NCI-H2196 (cell line): ENCODE measurements around the gene CDCA4.

Experiments used
- DNase-seq: peaks from one replicate; lab custom pipeline; 2025; ENCODE audit not compliant: unreplicated experiment; lab: John Stamatoyannopoulos, UW

Gene CDCA4

DNA sequence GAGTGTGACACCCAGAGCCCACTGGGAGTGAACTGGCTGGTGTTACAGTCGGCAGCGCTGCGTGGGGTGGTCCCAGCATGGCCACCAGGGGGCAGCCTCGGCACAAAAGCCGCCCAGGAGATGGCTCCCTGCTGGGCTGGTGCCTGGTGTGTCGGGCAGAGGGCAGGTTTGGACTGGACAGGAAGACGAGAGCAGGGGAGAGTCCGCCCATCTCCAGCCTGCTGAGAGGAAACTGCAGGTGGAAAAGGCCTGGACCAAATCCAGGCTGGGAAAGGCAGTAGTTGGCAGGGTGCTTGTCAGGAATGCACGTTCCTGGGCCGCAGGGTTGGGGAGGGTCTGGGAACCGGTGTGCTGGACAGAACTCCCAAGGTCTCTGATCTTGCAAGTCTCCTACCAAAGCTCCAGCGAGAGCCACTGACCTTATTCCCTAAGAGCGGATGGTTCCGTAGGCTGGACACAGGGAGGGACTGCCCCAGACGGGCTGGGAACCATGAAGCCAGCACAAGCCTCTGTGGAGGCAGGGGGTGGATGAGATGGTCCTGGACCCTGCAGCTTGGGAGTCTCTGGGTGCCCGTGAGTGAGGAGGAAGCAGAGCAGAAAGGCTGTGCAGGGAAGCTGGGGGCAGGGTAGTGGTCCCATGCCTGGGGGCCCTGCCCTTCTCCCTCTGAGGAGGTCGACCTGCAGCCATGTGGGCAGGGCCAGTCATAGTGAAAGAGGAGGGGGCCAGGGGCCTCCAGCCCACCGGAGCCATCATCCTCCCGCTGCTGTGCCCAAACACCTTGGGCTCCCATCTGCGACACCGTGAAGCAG, 44.5 kb downstream of the CDCA4 start:
- peak; percentile 77 for DNase-seq

GRCh38 chr14:104975481-104976197, 45.2 kb downstream of the CDCA4 start:
- no peak for DNase-seq

DNA sequence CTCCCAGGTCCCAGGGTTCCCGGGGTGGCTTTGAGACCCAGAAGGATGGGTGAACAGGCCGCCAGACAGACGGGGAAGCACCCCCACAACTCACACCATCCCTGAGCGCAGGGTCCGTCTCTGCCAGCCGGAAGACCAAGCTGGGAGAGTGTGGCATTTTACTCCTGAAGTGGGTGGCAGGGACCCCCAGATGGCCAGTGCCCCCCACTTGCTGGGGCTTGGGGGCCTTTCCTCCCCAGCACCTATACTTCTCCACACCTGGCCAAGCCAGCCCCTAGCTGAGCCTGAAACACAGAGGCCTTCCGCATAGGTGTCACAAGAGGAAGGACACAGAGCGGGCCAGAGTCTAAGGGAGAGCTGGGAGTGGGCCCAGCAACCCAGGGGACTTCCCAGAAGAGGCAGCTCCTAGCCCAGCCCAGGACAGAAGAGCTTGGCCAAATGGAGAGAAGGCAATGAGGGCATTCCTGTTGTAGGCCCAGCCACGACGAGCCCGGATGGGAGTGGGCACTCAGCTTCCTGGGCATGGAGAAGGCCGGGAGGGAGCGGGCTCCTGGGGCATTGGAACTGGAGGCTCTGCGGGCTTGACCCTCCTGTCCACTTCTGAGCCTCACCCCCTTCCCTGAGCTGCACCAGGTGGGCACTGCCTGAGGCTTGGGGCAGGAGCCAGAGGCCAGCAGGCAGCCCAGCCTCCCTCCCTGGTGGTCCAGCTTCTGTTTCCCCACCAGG, 46.1 kb downstream of the CDCA4 start:
- no peak for DNase-seq

DNA sequence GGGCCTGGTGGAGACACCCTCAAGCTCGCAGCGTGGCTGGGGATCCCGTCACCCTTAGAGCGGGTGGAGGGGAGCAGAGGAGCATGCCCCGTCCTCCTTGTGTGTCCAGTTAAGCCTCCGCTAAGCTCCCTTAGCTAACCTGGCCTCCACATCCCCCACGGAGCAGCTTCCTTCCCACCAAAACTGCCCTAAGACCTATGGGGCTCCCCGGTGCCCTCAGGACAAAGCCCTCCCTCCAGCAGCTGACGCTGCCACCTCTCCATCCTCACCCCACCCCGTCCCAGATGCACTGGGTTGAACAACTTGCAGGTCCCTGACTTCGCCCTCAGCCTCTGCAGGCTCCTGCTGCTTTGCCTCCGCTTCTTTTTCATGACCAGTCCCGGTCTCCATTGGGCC, 46.7 kb downstream of the CDCA4 start:
- no peak for DNase-seq

DNA sequence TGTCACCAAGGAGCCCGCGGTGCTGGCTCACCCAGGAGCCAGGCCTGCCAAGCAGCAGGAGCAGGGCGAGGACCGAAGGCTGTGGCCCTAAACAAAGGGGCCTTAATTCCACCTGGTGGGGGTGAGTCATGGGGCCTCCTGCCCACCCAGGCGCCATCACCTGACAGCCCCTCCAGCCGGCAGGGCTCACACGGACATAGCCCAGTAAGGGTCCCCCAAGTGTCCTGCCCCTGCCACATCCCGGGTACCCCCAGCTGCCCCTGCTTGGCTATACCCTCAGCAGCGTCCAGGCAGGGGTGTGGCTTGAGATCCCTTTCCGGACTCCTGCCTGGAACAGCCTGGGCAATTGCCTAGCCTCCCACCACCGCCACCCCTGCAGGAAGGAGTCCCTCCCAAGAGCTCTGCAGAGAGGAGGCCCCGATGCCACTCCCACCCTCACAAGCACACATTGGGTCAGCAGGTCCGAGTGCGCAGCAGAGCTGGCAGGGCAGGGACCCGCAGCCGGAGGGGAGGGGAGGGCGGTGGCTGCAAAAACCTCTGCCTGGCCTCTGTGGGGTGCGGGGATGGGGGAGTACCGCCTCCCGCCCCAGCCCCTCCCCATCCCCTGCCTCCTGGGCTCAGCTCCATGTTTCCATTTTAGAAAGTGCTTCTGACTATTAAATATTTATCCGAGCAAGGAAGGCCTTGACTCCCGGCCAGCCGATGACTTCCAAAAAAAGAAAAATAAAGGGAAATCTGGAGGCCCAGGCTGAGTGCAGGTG, 47.3 kb downstream of the CDCA4 start:
- no peak for DNase-seq

DNA sequence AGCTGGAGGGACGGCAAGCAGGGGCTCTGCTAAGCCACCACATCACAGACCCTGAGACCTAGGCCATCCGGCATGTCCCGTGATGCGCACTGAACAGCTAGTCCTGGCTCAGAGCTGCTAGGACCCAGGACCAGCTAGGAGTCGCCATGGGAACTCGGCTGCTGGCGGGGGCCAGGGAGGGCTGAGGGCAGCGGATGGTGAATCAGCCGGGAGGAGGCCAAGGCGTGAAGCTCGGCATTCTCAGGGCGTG, 47.8 kb downstream of the CDCA4 start:
- peak; percentile 26 for DNase-seq

DNA sequence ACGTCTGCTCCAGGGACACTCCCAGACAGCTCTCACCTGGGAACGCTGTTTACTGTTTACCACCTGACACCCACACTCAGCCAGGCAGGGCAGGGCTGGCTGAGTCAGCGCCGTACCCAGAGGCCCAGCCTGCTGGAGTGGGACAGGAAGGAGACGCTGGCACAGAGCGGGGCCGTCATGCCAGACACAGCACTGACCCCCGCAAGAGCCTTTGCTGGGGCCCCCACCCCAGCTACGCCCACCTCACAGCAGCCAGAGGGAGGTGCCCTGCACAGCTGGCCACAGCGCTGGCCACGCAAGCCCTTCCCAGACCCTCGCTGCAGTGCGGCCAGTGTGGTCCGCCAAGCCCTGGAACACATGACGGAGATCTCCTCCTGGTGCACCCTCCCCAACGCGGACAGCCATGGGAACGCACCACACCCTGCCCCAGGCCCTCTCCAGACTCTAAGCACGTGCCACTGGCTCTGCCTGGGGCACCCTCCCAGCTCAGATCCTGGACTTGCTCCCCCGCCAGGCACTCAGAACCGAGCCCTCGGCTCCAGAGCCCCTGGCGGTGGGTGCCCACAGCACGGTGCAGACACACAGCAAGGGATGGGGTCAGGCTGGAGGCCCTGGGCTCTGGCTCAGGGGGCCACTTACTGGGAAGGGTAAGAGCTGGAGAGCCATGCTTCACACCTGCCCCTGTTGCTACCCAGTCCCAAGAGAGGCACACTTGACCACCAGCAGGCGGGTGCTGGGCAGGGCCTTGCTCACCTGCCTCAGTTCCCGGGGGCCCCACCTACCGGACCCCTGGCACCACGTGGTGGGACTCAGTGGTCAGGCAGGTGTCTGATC, 48.4 kb downstream of the CDCA4 start:
- DNase-seq: peak; percentile 36

- no peak for DNase-seq
Measured at GRCh38 chr14:104971447-104972240, 49.2 kb downstream of the CDCA4 start.

- no peak for DNase-seq
Measured at GRCh38 chr14:104970231-104971068, 50.4 kb downstream of the CDCA4 start.

DNA sequence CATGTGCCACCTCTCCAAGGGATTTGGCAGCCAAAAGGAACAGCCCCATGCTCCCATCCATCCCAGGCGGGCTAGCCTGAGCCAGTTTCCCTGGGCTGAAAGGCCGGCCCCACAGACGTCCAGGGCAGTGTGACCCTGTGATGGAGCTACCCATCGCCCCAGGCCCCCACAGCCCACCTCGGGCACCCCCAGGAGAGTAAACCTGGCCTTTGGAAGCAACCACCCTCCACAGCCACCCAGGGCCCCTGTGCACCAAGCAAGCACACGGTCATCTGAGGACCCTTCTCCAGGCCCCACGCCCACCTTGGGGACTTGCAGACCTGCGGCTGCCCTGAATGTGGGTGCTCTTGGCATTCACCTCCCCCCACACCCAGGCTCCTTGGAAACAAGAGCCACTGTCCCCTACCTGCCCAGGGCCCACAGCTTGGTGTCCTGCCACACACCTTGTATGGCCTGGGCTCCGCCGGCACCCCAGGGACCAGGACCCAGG, 51.1 kb downstream of the CDCA4 start:
- DNase-seq: no peak

DNA sequence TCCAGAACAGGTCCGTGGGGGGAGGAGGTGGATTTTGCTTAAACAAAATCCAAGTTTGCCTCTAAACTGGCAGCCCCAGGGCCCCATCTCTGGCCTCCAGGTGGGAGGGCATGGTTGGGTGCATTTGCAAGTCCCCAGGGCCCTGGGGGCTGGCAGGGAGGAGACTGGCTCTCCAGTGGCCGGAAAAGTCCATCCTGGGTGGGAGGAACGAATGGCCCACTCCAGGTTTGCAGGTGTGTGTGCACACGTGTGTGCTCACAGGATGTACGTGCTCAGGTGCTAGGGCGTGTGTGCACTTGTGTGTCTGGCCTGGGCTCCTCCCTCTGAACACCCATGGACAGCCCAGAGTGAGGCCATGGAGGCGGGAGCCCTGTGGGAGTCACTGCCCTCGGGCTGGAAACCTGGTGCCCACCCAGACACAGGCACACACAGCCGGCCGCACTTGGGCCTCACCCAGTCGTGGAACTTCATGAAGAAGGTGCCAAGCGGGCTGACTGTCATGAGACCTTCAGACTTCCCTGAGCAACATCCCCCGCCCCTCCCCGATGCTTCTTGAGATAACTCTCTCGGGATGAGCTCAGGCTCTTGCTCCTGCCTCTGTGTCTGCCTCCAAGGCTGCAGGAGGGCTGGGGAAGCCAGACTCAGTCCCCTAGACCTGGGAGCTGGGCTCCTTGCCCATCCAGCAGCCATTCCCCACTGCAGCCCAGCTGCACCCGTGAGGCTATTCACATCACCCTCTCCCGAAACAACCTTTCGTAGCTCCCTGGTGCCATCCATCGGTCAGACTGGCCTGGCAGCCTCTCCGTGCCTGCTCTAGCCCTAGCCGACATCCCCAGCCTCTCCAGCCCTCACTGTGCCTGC, 52.1 kb downstream of the CDCA4 start:
- DNase-seq: no peak

DNA sequence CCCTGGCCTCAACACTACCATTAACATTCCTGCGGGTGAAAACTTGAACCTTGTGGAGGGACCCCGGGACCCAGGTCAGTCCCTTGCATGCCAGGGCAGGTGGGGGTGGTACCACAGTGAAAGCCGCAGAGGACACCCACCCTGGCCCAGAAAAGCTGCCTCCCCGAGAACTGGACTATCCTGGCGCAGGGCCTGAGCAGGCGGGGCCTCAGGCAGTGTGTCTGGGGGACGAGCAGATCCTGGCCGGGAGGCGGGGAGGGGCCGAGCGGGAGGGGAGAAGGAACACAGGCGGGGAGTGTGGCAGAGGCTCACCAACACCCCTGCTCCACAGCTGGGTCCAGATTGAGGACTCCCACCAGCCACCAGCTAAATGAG, 52.7 kb downstream of the CDCA4 start:
- DNase-seq: no peak

GRCh38 chr14:104967386-104968152, 53.3 kb downstream of the CDCA4 start:
- no peak for DNase-seq

GRCh38 chr14:104966981-104967385, 53.9 kb downstream of the CDCA4 start:
- DNase-seq: no peak

GRCh38 chr14:104966261-104966865, 54.5 kb downstream of the CDCA4 start:
- DNase-seq: no peak

DNA sequence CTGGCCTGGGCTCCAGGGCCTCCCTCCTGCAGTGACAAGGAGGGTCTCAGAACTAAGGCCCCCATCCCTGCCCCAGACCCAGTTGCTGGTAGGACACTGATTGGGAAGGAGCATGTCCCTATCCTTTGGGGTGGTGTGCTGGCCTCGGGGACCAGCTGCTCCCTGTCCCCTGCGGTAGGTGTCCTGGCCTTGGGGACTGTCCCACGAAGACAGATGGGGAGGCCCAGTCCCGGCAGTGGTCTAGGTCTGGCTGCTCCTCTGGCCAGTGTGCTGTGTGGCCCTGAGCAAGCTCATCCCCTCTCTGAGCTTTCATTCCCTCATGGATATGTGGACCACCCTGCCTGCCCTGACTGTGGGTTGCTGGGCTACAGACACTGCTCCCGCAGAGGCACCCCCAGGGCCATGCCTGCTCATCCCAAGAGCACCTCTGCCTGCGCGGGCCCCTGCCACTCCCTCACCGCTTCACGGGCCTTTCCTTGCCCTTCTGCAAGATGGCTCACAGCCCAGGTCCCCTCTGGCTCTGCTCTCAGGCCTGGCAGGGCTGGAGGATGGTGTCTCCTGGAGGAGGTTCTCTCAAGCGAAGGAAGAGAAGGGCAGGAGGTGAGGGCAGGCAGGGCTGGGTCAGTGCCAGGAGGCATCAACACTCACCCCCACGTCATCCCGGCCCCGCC, 55.2 kb downstream of the CDCA4 start:
- no peak for DNase-seq
